HepG2 (cell line): Measurements from ENCODE around the gene THOC2. TPM values are rescaled to one million over a fixed set of nuclear protein-coding genes. Genes with fewer than 3 reads are reported as not detected.
A peak's percentile ranks its signal among the peaks of the same experiment; 100 is the strongest.

Experiments used
- ARID2 ChIP-seq: sonication (generic); formaldehyde crosslinking; IDR thresholded peaks from 2 replicates; pipeline ENCODE4 v1.8.1; 2022; ENCODE audit warnings: mild to moderate bottlenecking, missing genetic modification reagents, borderline replicate concordance
- ARNTL ChIP-seq: sonication (generic); formaldehyde crosslinking; IDR thresholded peaks from 2 replicates; pipeline ENCODE4 v1.4.0; 2020; ENCODE audit warnings: mild to moderate bottlenecking, missing genetic modification reagents
- ATF7-NPFF ChIP-seq: sonication (generic); formaldehyde crosslinking; IDR thresholded peaks from 2 replicates; pipeline ENCODE4 v1.8.1; 2023; ENCODE audit warnings: mild to moderate bottlenecking, low read depth, missing genetic modification reagents, moderate library complexity
- CAMTA2 ChIP-seq: sonication (generic); formaldehyde crosslinking; IDR thresholded peaks from 2 replicates; pipeline ENCODE4 v1.4.0; 2020; ENCODE audit warnings: mild to moderate bottlenecking, missing genetic modification reagents, borderline replicate concordance
- DMAP1 ChIP-seq: IDR thresholded peaks from 2 replicates; pipeline ENCODE4 v1.6.1; 2016
- FOXO1 ChIP-seq: sonication (generic); formaldehyde crosslinking; IDR thresholded peaks from 2 replicates; pipeline ENCODE4 v1.4.0; 2020; ENCODE audit warnings: missing genetic modification reagents
- JDP2 ChIP-seq: sonication (generic); formaldehyde crosslinking; IDR thresholded peaks from 2 replicates; pipeline ENCODE4 v1.8.1; 2022; ENCODE audit warnings: missing genetic modification reagents, borderline replicate concordance
- KDM5B ChIP-seq: sonication (generic); formaldehyde crosslinking; IDR thresholded peaks from 2 replicates; pipeline ENCODE4 v1.4.0; 2020; ENCODE audit warnings: missing genetic modification reagents, mild to moderate bottlenecking, borderline replicate concordance
- KLF12 ChIP-seq: sonication (generic); formaldehyde crosslinking; IDR thresholded peaks from 2 replicates; pipeline ENCODE4 v1.4.0; 2020; ENCODE audit warnings: missing genetic modification reagents, borderline replicate concordance
- MATR3 ChIP-seq: sonication (generic); formaldehyde crosslinking; IDR thresholded peaks from 2 replicates; pipeline ENCODE4 v1.4.0; 2020; ENCODE audit warnings: missing genetic modification reagents
- MED8 ChIP-seq: sonication (generic); formaldehyde crosslinking; IDR thresholded peaks from 2 replicates; pipeline ENCODE4 v1.8.1; 2023; ENCODE audit warnings: mild to moderate bottlenecking, missing genetic modification reagents; ENCODE audit not compliant: insufficient replicate concordance
- RFX1 ChIP-seq: fragments of 450-650 bp; IDR thresholded peaks from 2 replicates; pipeline ENCODE4 v1.6.1; 2017
- RXRB ChIP-seq: IDR thresholded peaks from 2 replicates; pipeline ENCODE4 v1.6.1; 2016; ENCODE audit warnings: borderline replicate concordance, missing genetic modification reagents, missing compliant biosample characterization
- SAP130 ChIP-seq: IDR thresholded peaks from 2 replicates; pipeline ENCODE4 v1.6.1; 2016; ENCODE audit warnings: low read depth
- SNAPC2 ChIP-seq: sonication (generic); formaldehyde crosslinking; IDR thresholded peaks from 2 replicates; pipeline ENCODE4 v1.8.1; 2022; ENCODE audit warnings: mild to moderate bottlenecking, missing genetic modification reagents
- YY1 ChIP-seq: IDR thresholded peaks from 2 replicates; pipeline ENCODE4 v1.6.1; 2011; ENCODE audit warnings: low read length, low read depth, moderate library complexity, mild to moderate bottlenecking; ENCODE audit not compliant: insufficient read depth, insufficient replicate concordance
- ZBTB21 ChIP-seq: sonication (generic); formaldehyde crosslinking; IDR thresholded peaks from 2 replicates; pipeline ENCODE4 v1.4.0; 2020; ENCODE audit warnings: missing genetic modification reagents
- ZBTB8A ChIP-seq: sonication (generic); formaldehyde crosslinking; IDR thresholded peaks from 2 replicates; pipeline ENCODE4 v1.4.0; 2020; ENCODE audit warnings: mild to moderate bottlenecking, low read depth, missing genetic modification reagents, borderline replicate concordance
- ZEB1 ChIP-seq: IDR thresholded peaks from 2 replicates; pipeline ENCODE4 v1.6.1; 2012; ENCODE audit warnings: mild to moderate bottlenecking, low read depth, inconsistent platforms; ENCODE audit not compliant: insufficient replicate concordance
- ZFP1 ChIP-seq: IDR thresholded peaks from 2 replicates; pipeline ENCODE4 v1.6.1; 2016
- ZKSCAN5 ChIP-seq: sonication (generic); formaldehyde crosslinking; IDR thresholded peaks from 2 replicates; pipeline ENCODE4 v1.5.1; 2020; ENCODE audit warnings: mild to moderate bottlenecking, missing genetic modification reagents
- ZNF484 ChIP-seq: sonication (generic); formaldehyde crosslinking; IDR thresholded peaks from 2 replicates; pipeline ENCODE4 v1.5.1; 2020; ENCODE audit warnings: mild to moderate bottlenecking, low read depth, missing genetic modification reagents, borderline replicate concordance
- ZNF501 ChIP-seq: sonication (generic); formaldehyde crosslinking; IDR thresholded peaks from 2 replicates; pipeline ENCODE4 v1.5.1; 2020; ENCODE audit warnings: mild to moderate bottlenecking, moderate library complexity, missing genetic modification reagents
- ZNF605 ChIP-seq: sonication (generic); formaldehyde crosslinking; IDR thresholded peaks from 2 replicates; pipeline ENCODE4 v1.8.0; 2022; ENCODE audit warnings: mild to moderate bottlenecking, missing genetic modification reagents
- ZZZ3 ChIP-seq: sonication (generic); formaldehyde crosslinking; IDR thresholded peaks from 2 replicates; pipeline ENCODE4 v1.4.0; 2020; ENCODE audit warnings: missing genetic modification reagents, mild to moderate bottlenecking, borderline replicate concordance
- polyA plus RNA-seq, 8 experiments: library from polyadenylated mRNA; depleted of rRNA in 3 of 8; stranded (reverse) in 7 of 8; unstranded in 1 of 8; fragments of >200 nt; fragmentation: Illumina TruSeq in 4 of 8; extraction: Trizol in 4 of 8; gene quantifications; 2 replicates each; pipeline versions ENCODE4 v1.2.1 to v1.2.3, GENCODE V29; 2011 to 2016; ENCODE audit warnings: low read depth in 4 of 8, missing spikeins in 1 of 8, mixed read lengths in 1 of 8; ENCODE audit not compliant: insufficient read depth in 1 of 8
- total RNA-seq, 5 experiments: library from RNA; depleted of rRNA; stranded (reverse); fragments of >200 nt; fragmentation: Illumina TruSeq; extraction: Trizol; gene quantifications; 2 replicates each; pipeline ENCODE4 v1.2.3, GENCODE V29; 2016; ENCODE audit warnings: low read depth in 1 of 5
- TF ChIP-seq, protein P1 (sequence below): sonication (generic); formaldehyde crosslinking; IDR thresholded peaks from 2 replicates; pipeline ENCODE4 v1.4.0; 2020; ENCODE audit warnings: mild to moderate bottlenecking, missing genetic modification reagents
- TF ChIP-seq, protein P2 (sequence below): sonication (generic); formaldehyde crosslinking; IDR thresholded peaks from 2 replicates; pipeline ENCODE4 v1.5.1; 2020; ENCODE audit warnings: mild to moderate bottlenecking, missing genetic modification reagents, moderate library complexity
- TF ChIP-seq, protein P3 (sequence below): conservative IDR thresholded peaks from 2 replicates; pipeline ENCODE4 v1.6.1; 2018; ENCODE audit warnings: missing genetic modification reagents

Gene THOC2
- total and polyA plus RNA-seq, 2 of the 13 experiments (the other 11 are each of a cell fraction or from before 2014, with no cell fraction given) = 87.1 to 101 TPM

DNA sequence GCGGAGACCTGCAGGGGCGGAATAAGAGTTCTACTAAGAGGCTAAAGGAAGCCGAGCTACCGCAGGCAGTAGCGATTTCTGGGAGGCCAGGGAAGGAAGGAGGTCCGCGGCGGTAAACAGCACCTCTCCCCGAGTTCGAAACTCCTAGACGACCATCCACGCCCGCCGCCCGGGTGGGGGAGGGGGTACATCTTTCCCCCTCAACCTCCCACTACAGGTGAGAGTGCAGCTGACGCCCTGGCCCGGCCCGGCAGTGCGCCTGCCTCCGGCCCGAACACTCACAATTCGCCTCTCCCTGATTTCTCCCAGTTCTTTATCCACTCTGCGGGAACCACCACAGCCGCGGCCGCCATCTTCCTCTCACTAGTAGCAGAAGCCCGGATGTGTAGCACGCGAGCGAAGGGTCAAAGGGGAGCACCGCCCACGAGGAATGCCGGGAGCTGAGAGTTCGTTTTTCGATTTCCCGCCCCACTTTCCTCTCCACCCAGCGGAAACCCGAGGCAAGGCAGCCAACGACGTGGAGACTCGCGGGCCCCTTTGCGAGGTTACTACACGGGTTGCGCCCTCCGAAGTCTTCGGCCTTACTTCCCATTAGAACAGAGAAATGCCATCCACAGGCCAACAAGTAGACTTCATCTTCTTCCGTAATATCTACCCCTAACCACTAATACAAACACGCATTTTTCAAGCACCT, at the start of gene THOC2 (continued):
- 0 out of 2 replicates have a peak, but pooled peaks have one; percentile 30 for TF ChIP-seq ZNF501
- no peak for TF ChIP-seq ARID2 (CRISPR knock-in tag)
- TF ChIP-seq SNAPC2 = no peak
- no peak for TF ChIP-seq ZKSCAN5 (CRISPR knock-in tag)
- TF ChIP-seq, protein P1, sequence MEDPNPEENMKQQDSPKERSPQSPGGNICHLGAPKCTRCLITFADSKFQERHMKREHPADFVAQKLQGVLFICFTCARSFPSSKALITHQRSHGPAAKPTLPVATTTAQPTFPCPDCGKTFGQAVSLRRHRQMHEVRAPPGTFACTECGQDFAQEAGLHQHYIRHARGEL (CRISPR knock-in tag) = no peak
- peak; percentile 64 for TF ChIP-seq SAP130 (CRISPR knock-in tag)
- TF ChIP-seq ZBTB8A (CRISPR knock-in tag) = no peak
- no peak for TF ChIP-seq FOXO1 (CRISPR knock-in tag)
- TF ChIP-seq CAMTA2 (CRISPR knock-in tag) = no peak
- TF ChIP-seq DMAP1 (CRISPR knock-in tag) = no peak
- no peak for TF ChIP-seq ZZZ3 (CRISPR knock-in tag)
- no peak for TF ChIP-seq ARNTL (CRISPR knock-in tag)
- peak; percentile 78 for TF ChIP-seq ZNF605
- no peak for TF ChIP-seq ZNF484 (CRISPR knock-in tag)
- peak; percentile 48; the same call in 1 of the 2 replicates for TF ChIP-seq ATF7-NPFF
- TF ChIP-seq MED8 (CRISPR knock-in tag) = no peak
- TF ChIP-seq, protein P2, sequence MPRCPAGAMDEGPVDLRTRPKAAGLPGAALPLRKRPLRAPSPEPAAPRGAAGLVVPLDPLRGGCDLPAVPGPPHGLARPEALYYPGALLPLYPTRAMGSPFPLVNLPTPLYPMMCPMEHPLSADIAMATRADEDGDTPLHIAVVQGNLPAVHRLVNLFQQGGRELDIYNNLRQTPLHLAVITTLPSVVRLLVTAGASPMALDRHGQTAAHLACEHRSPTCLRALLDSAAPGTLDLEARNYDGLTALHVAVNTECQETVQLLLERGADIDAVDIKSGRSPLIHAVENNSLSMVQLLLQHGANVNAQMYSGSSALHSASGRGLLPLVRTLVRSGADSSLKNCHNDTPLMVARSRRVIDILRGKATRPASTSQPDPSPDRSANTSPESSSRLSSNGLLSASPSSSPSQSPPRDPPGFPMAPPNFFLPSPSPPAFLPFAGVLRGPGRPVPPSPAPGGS (CRISPR knock-in tag) = no peak
- no peak for TF ChIP-seq MATR3 (CRISPR knock-in tag)
- no peak for TF ChIP-seq ZBTB21 (CRISPR knock-in tag)
- peak; percentile 93 for TF ChIP-seq YY1
- no peak for TF ChIP-seq JDP2 (CRISPR knock-in tag)
- TF ChIP-seq, protein P3, sequence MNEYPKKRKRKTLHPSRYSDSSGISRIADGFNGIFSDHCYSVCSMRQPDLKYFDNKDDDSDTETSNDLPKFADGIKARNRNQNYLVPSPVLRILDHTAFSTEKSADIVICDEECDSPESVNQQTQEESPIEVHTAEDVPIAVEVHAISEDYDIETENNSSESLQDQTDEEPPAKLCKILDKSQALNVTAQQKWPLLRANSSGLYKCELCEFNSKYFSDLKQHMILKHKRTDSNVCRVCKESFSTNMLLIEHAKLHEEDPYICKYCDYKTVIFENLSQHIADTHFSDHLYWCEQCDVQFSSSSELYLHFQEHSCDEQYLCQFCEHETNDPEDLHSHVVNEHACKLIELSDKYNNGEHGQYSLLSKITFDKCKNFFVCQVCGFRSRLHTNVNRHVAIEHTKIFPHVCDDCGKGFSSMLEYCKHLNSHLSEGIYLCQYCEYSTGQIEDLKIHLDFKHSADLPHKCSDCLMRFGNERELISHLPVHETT = no peak
- TF ChIP-seq ZFP1 (CRISPR knock-in tag) = no peak
- no peak for TF ChIP-seq KDM5B (CRISPR knock-in tag)
- peak; percentile 50; the same call in 1 of the 2 replicates for TF ChIP-seq RXRB (CRISPR knock-in tag)
- no peak for TF ChIP-seq ZEB1
- no peak for TF ChIP-seq KLF12 (CRISPR knock-in tag)
- TF ChIP-seq RFX1 = no peak
